ENCODE measurements around the gene PRTN3. TPM values are rescaled to one million over a fixed set of nuclear protein-coding genes. Genes with fewer than 3 reads are reported as not detected.
A peak's percentile ranks its signal among the peaks of the same experiment; 100 is the strongest.
"Not testable (repeated sequence)": the region's sequence is repeated elsewhere in the genome, so short reads cannot be mapped to it uniquely, and the experiment has no call there.

PRTN3 gene
- polyA plus RNA-seq, 1 experiment, result not detected

GRCh38 chr19:815775-816499 lies 24.9 kb upstream of the PRTN3 start:
- TF ChIP-seq CTCF (IDR thresholded peaks at IDR 0.05; ENCODE audit: low read depth, low read length), result no peak
- Histone ChIP-seq H3K9me3 (ENCODE audit: control insufficient read depth, insufficient read depth, low read length) (peaks cover 27% of the 10 kb centered on the region; the same call in 1 of the 2 replicates), H3K4me3 (ENCODE audit: low read depth, low read length) (no peak overlapping the region), H3K27me3 (ENCODE audit: control insufficient read depth, insufficient read depth, low read length) (no peaks in the 10 kb centered on the region), H3K27ac (ENCODE audit: low read depth, low read length) (no peak overlapping the region)
- no peak for DNase-seq (ENCODE audit: low read depth, low spot score)
- CTCF ChIA-PET, result no interaction called here
- POLR2A ChIA-PET, result interaction anchor here (0.6 kb wide), 3 partner anchors 38 to 166 kb away, joined by 3 to 5 read pairs (median 3); no protein-coding TSS in a partner anchor

GRCh38 chr19:816500-816857 lies 24.3 kb upstream of the PRTN3 start:
- ChIA-PET CTCF (no interaction called here), POLR2A (no interaction called here)
- no peak for DNase-seq (ENCODE audit: low read depth, low spot score)
- Histone ChIP-seq H3K9me3 (ENCODE audit: control insufficient read depth, insufficient read depth, low read length) (peaks cover 23% of the 10 kb centered on the region; the same call in 1 of the 2 replicates), H3K27ac (ENCODE audit: low read depth, low read length) (no peak overlapping the region), H3K4me3 (ENCODE audit: low read depth, low read length) (no peak overlapping the region), H3K27me3 (ENCODE audit: control insufficient read depth, insufficient read depth, low read length) (no peaks in the 10 kb centered on the region)
- no peak for TF ChIP-seq CTCF (IDR thresholded peaks at IDR 0.05; ENCODE audit: low read depth, low read length)

GRCh38 chr19:820212-820611 lies 20.6 kb upstream of the PRTN3 start:
- DNase-seq (ENCODE audit: low read depth, low spot score); POLR2A ChIA-PET; H3K4me3 ChIP-seq (ENCODE audit: low read depth, low read length); H3K27me3 ChIP-seq (ENCODE audit: control insufficient read depth, insufficient read depth, low read length); H3K27ac ChIP-seq (ENCODE audit: low read depth, low read length): not testable (repeated sequence)
- H3K9me3 ChIP-seq (ENCODE audit: control insufficient read depth, insufficient read depth, low read length), result peaks cover 10% of the 10 kb centered on the region; the same call in 1 of the 2 replicates
- CTCF ChIA-PET, result interaction anchor here (0.6 to 0.8 kb wide), 2 partner anchors 10 to 50 kb away, joined by 3 to 12 read pairs; no protein-coding TSS in a partner anchor

GRCh38 chr19:821231-821824 lies 19.5 kb upstream of the PRTN3 start:
- ChIA-PET POLR2A (no interaction called here), CTCF (no interaction called here)
- no peak for DNase-seq (ENCODE audit: low read depth, low spot score)
- Histone ChIP-seq H3K9me3 (ENCODE audit: control insufficient read depth, insufficient read depth, low read length) (peaks cover 5% of the 10 kb centered on the region; the same call in 1 of the 2 replicates), H3K27ac (ENCODE audit: low read depth, low read length) (no peak overlapping the region), H3K4me3 (ENCODE audit: low read depth, low read length) (peak overlapping the region; percentile 48), H3K27me3 (ENCODE audit: control insufficient read depth, insufficient read depth, low read length) (no peaks in the 10 kb centered on the region)
- TF ChIP-seq CTCF (IDR thresholded peaks at IDR 0.05; ENCODE audit: low read depth, low read length), result no peak

- TF ChIP-seq CTCF (IDR thresholded peaks at IDR 0.05; ENCODE audit: low read depth, low read length), result no peak
- POLR2A ChIA-PET, result no interaction called here
- no peak for DNase-seq (ENCODE audit: low read depth, low spot score)
- Histone ChIP-seq H3K4me3 (ENCODE audit: low read depth, low read length) (peak within 1 kb of the TSS; percentile 48), H3K27me3 (ENCODE audit: control insufficient read depth, insufficient read depth, low read length) (no peaks in the 10 kb centered on the region), H3K9me3 (ENCODE audit: control insufficient read depth, insufficient read depth, low read length) (peaks cover 5% of the 10 kb centered on the region; the same call in 1 of the 2 replicates), H3K27ac (ENCODE audit: low read depth, low read length) (no peak within 1 kb of the TSS)
- CTCF ChIA-PET, result no interaction called here
Observed at GRCh38 chr19:821825-822503, 18.8 kb upstream of the PRTN3 start, which contains the start of gene PLPPR3. Gene PLPPR3 (minus strand): TSS chr19:821955. CDS start chr19:821559, 396 bp downstream.

Measured in AG04450 (cell line).